ENCODE measurements around the gene ALPP.
"Not testable (repeated sequence)": the region's sequence is repeated elsewhere in the genome, so short reads cannot be mapped to it uniquely, and the experiment has no call there.

ALPP gene

GRCh38 chr2:232422051-232422450 is 43.5 kb downstream of the ALPP start:
- DNase-seq (ENCODE audit: low read depth, low spot score), result no peak

GRCh38 chr2:232422996-232423395 is 44.4 kb downstream of the ALPP start:
- DNase-seq (ENCODE audit: low read depth, low spot score), result not testable (repeated sequence)

DNA sequence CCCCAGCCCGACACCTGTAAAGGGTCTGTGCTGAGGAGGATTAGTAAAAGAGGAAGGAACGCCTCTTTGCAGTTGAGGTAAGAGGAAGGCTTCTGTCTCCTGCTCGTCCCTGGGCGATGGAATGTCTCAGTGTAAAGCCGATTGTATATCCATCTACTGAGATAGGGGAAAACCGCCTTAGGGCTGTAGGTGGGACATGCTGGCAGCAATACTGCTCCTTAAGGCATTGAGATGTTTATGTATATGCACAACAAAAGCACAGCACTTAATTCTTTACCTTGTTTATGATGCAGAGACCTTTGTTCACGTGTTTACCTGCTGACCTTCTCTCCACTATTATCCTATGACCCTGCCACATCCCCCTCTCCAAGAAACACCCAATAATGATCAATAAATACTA is 44.9 kb downstream of the ALPP start:
- DNase-seq (ENCODE audit: low read depth, low spot score), result not testable (repeated sequence)

DNA sequence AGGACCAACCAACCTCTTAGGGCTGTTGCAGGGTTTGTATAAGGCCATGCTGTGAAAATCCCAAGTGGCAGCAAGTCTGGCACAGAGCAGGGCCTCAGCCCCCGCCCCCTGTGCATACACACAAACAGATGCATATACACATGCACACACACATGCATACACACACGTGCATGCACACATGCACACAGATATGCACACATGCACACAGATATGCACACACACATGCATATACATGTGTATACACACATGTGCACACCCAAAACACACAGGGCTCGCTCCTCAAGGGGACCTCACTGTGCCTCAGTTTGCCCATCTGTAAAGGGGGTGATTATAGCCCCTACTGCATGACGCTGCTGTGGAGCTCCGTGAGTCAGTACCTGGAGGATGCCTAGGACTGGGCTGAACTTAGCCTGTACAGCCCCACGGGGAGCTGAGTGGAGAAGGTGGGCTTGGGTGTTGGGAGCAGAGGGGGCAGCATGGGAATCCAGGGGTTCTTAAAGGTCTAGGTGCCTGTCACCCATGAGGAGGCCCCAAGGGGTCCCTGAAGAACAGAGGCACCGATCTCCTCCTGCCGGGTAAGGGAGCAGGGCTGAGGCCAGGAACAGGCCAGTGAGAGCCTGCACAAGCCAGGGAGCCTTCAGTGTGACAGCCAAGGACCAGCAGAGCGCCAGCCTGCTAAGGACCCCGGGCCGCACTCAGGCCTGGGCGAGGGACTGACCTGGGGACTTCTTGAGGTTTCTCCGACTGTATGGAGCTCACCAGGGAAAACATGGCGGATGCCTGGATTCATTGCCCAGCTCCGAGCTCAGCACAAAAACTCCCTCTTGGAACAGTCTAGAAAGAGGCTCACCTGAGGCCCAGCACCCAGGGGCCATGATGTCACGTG is 53.4 kb downstream of the ALPP start:
- no peak for DNase-seq (ENCODE audit: low read depth, low spot score)
